Astrocyte of the cerebellum (primary cell): ENCODE data around the gene OGG1.

Source experiments
- DNase-seq: peaks from one replicate; pipeline ENCODE4 v3.0.0-alpha.2; 2011; ENCODE audit warnings: low read depth
- H3K4me3 ChIP-seq: 2 replicates; pipeline ENCODE4 v1.5.1; 2011; ENCODE audit warnings: mild to moderate bottlenecking, low read depth, low read length, moderate library complexity
- CTCF ChIP-seq: IDR thresholded peaks from 2 replicates; pipeline ENCODE4 v1.5.1; 2012; ENCODE audit warnings: low read length, low read depth, moderate library complexity, mild to moderate bottlenecking; ENCODE audit errors: missing control alignments
- in situ Hi-C: cut with HindIII; loops from 2 replicates; pipeline ENCODE4 v1.10.0; 2017; ENCODE audit warnings: low sequenced_read_pairs

The OGG1 gene

GRCh38 chr3:9781551-9781950 lies 31.8 kb downstream of the OGG1 start:
- TF ChIP-seq CTCF: no peak
- H3K4me3 ChIP-seq: no peak overlapping the region
- in situ Hi-C loops: no loop called here
- no peak for DNase-seq

GRCh38 chr3:9781978-9782603 lies 32.3 kb downstream of the OGG1 start:
- no peak for DNase-seq
- H3K4me3 ChIP-seq: no peak overlapping the region
- TF ChIP-seq CTCF: no peak
- in situ Hi-C loops: no loop called here

- no peak overlapping the region for H3K4me3 ChIP-seq
- DNase-seq: no peak
- in situ Hi-C loops: no loop called here
- TF ChIP-seq CTCF: peak; percentile 12
These were observed 33.0 kb downstream of the OGG1 start for GRCh38 chr3:9782770-9783169.

GRCh38 chr3:9783954-9784353 lies 34.2 kb downstream of the OGG1 start:
- DNase-seq: no peak
- H3K4me3 ChIP-seq: no peak overlapping the region
- in situ Hi-C loops: no loop called here

GRCh38 chr3:9784965-9785364 lies 35.2 kb downstream of the OGG1 start:
- TF ChIP-seq CTCF: no peak
- in situ Hi-C loops: no loop called here
- DNase-seq: no peak
- H3K4me3 ChIP-seq: no peak overlapping the region

More at GRCh38 chr3:9783954-9784353, 34.2 kb downstream of the OGG1 start:
- TF ChIP-seq CTCF: no peak

GRCh38 chr3:9785602-9786001 lies 35.9 kb downstream of the OGG1 start:
- in situ Hi-C loops: no loop called here
- no peak for TF ChIP-seq CTCF
- DNase-seq: no peak

More at GRCh38 chr3:9785602-9786001, 35.9 kb downstream of the OGG1 start:
- no peak overlapping the region for H3K4me3 ChIP-seq
